GM21381 (cell line): Measurements from ENCODE around the gene ABHD17C.

ENCODE experiments used
- ATAC-seq: cut with Tn5 transposase; IDR thresholded peaks from one replicate; pipeline ENCODE4 v1.9.1; 2021; ENCODE audit warnings: mild to moderate bottlenecking, moderate library complexity; ENCODE audit not compliant: unreplicated experiment

Gene ABHD17C

DNA sequence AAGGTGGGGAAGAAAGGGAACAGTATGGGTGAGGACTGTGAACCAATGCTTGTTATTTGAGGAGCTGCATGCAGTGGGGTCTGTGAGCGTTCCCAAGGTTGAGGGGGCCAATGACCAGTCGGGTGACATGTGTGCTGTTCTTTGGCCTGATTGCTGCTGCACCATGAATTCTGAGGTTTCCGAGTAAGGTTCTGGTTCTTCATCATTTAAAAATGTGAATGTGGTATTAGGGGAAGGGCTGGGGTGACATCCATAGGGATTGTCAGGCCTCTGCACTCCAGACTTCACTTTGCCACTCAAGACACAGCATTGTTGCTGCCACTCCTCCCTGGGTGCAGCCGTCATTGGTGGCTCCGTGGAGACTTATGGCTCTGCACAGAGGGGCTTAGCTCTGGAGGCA lies 32.5 kb downstream of the ABHD17C start:
- ATAC-seq, result no peak

- ATAC-seq, result no peak
Measured at GRCh38 chr15:80730387-80730786, 35.3 kb downstream of the ABHD17C start.

DNA sequence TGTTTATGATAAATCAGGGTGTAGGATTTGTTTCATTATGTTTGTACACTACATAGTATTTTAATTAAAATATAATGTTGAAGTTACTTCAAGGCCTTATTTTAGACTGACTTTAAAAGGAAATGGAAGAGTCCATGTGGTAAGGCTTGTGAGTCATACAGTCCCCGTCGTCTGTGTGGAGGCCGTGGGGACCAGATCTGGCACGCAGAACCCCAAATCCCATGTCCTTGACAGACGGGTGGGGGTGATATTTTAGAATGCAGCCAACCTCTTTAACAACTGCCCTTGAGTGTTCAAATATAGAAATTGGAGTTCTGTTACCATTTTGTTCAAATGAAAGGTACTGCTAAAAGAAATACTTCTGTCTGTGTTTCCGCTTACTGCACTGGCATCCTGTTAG lies 35.8 kb downstream of the ABHD17C start:
- no peak for ATAC-seq

GRCh38 chr15:80732167-80732566 lies 37.1 kb downstream of the ABHD17C start:
- no peak for ATAC-seq

GRCh38 chr15:80732818-80733217 lies 37.7 kb downstream of the ABHD17C start:
- ATAC-seq, result no peak

DNA sequence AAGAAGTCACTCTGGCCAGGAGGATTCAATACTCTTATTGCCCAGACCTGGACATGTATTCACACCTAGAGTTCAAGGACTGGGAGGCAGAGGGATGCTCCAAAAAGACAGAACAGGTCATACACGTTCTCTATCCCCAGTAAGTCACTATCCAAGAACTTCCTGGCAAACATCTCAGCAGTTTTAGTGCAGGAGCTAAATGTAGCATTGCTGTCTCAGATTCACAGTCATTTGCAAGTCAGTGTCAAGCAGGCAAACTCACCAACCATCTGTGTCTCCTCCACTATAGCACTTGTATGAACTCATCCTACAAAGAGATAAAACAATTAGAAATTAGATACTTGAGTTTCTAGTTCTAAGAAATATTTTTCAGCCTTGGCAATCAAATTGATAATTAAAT lies 38.4 kb downstream of the ABHD17C start:
- no peak for ATAC-seq

- ATAC-seq, result no peak
Measured at GRCh38 chr15:80735344-80735743, 40.2 kb downstream of the ABHD17C start.

DNA sequence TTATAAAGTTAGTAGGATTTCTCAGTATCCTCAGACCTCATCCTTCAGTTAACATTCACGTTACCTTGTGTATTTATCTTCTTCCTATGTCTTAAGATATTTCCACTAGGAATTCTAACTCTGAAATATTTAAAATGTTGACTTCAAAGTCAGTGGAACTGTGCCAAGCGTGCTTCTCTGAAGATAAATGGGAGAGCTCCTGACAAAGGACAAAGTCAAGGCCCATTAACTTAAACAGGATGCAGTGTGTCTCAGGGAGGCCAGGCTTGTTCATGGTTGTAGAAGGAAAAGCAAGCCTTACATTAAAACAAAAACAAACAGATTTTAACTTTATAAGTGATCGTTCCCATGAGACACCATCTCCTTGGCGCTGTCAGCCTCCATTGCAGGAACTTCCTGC lies 41.5 kb downstream of the ABHD17C start:
- ATAC-seq, result no peak

- ATAC-seq, result no peak
Measured at GRCh38 chr15:80739919-80740318, 44.8 kb downstream of the ABHD17C start.

GRCh38 chr15:80742081-80742480 lies 47.0 kb downstream of the ABHD17C start:
- no peak for ATAC-seq

- no peak for ATAC-seq
Measured at GRCh38 chr15:80743189-80743833, 48.2 kb downstream of the ABHD17C start.

DNA sequence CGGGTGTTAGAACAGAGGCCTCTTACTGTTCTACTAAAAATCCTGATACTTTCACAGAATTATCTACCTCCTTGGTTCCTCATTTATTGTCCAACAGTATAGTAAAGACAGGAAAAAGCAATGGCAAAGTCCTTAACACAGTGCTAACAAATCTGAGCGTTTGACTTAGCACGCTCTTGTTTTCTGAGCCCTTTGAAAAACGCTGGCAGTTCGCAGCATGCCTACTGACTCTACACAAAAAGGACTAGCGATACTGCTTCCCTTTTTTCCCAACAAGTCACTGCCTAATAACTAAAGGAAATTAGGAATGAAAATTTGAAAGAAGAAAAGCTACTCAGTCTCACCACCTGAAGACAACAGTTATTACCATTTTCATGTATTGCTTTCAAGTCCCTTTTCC lies 49.3 kb downstream of the ABHD17C start:
- no peak for ATAC-seq

DNA sequence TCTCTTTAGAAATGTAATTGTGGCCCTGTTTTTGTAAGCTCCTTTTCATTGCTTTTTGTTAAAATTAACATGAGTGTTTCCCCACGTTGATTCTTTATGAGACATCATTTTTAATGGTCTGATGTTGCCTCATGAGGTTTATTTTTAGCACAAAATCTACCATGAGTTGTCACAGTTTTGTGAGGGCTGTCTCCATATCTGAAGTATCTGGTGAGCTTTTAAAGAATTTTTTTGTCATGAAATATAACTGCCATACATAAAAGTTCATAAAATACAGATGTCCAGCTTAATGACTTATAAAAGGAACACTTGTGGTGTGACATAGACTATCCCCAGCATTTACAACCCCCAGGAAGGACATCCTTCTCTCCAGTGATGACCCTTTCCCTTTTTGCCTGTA lies 49.7 kb downstream of the ABHD17C start:
- ATAC-seq, result no peak

- ATAC-seq, result no peak
Measured at GRCh38 chr15:80745888-80746287, 50.8 kb downstream of the ABHD17C start.

- ATAC-seq, result no peak
Measured at GRCh38 chr15:80747317-80748053, 52.4 kb downstream of the ABHD17C start.

- ATAC-seq, result no peak
Measured at GRCh38 chr15:80749589-80749988, 54.5 kb downstream of the ABHD17C start.

GRCh38 chr15:80750575-80750974 lies 55.5 kb downstream of the ABHD17C start:
- ATAC-seq, result no peak

DNA sequence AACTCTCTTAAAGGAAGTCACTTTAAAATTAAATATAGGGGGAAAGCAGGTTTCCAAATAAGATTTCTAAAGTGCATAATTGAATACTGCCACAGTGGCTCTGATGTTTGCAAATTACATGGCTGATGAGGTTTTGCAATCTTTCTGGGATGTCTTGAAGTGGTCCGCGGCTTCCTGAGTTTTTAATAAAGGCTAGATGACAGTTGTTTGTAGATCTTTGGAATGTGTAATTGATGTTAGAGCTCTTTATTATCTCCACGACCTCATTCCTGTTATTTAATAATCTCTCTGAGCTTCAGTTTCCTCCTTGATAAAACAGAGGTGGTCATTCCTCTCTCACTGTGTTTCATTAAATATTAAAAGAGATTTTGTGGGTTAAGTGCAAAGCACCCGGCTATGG lies 57.1 kb downstream of the ABHD17C start:
- no peak for ATAC-seq

- ATAC-seq, result no peak
Measured at GRCh38 chr15:80753161-80753560, 58.1 kb downstream of the ABHD17C start.

DNA sequence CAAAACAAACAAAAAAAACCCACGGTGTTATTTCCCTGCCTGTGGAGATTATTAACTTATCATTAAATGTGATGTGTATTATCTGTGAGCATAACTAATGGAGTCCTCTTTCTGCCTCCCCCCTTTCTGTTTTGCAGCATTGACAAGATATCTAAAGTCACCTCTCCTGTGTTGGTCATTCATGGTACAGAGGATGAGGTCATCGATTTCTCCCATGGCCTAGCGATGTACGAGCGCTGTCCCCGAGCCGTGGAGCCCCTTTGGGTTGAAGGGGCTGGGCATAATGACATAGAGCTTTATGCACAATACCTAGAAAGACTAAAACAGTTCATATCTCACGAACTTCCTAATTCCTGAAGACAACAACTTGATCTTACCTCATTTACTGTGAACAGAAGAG lies 58.9 kb downstream of the ABHD17C start:
- no peak for ATAC-seq

DNA sequence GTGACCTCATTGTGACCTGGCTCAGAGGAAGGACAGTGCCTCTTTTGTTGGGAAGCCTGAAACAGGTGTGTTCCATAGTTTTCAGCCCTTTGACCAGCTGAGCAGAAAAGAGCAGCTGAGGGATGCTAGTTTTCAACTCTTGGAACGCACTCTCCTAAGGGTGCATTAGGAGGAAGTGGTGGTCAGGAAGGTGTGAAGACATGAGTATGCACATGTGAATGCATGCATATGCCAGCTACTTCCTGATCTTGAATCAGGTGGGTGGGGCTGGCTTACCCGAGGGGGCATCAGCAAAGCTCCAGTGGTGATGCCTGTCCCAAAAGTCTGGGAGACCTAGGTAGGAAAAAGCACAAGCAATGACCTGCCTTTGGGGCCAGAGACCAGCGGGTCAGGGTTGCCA lies 60.8 kb downstream of the ABHD17C start:
- ATAC-seq, result no peak

DNA sequence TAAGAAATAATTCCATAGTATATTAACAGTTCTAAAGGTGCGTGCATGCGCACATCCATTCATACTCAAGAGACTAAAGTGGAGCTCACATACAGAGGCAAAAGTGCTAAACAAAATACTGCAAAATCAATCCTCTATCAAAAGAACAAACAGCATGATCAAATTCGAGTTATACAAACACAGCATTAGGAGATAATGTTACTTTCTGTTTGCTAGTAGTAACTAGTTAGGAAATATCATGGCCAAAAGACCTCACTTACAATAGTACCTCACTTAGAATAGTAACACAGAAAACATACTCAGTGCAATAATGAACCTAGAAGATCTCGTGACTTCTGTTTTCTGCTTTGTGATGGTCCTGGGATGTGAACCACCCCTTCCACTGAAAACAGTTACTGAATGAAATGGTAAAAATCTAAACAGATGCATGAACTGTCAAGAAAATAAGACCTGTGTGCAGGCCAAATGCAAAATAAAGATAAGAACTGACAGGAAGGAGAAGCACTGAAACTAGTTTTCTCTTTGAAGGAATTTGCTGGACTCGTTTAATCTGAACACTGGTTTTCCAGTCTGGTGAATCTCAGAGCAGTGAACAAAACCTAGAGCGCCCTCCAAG lies 63.1 kb downstream of the ABHD17C start:
- no peak for ATAC-seq
